ENCODE measurements around the gene CARMIL1. TPM values are rescaled to one million over a fixed set of nuclear protein-coding genes. Genes with fewer than 3 reads are reported as not detected.
A peak's percentile ranks its signal among the peaks of the same experiment; 100 is the strongest.

Gene CARMIL1
- total RNA-seq, 3 donors from 2014 or later, result 1.2 to 1.9 (median 1.2) TPM

GRCh38 chr6:25309886-25310285 is 30.7 kb downstream of the CARMIL1 start:
- H3K4me3 Mint-ChIP-seq, result no peak overlapping the region

GRCh38 chr6:25311331-25311840 is 32.2 kb downstream of the CARMIL1 start:
- ATAC-seq (no peak), DNase-seq (no peak)
- Mint-ChIP-seq H3K4me1 (ENCODE audit: low read depth) (peaks cover 18% of the 10 kb centered on the region), H3K36me3 (ENCODE audit: insufficient read depth) (no peaks in the 10 kb centered on the region), H3K9me3 (no peaks in the 10 kb centered on the region), H3K4me3 (no peak overlapping the region), H3K27me3 (ENCODE audit: low read depth) (no peaks in the 10 kb centered on the region)

More at GRCh38 chr6:25309886-25310285, 30.7 kb downstream of the CARMIL1 start:
- peaks cover 18% of the 10 kb centered on the region for H3K4me1 Mint-ChIP-seq (ENCODE audit: low read depth)
- no peaks in the 10 kb centered on the region for H3K36me3 Mint-ChIP-seq (ENCODE audit: insufficient read depth)
- H3K9me3 Mint-ChIP-seq, result no peaks in the 10 kb centered on the region
- H3K27me3 Mint-ChIP-seq (ENCODE audit: low read depth), result no peaks in the 10 kb centered on the region
- ATAC-seq (no peak), DNase-seq (no peak)

- H3K27me3 Mint-ChIP-seq (ENCODE audit: low read depth), result no peaks in the 10 kb centered on the region
- H3K4me1 Mint-ChIP-seq (ENCODE audit: low read depth), result peaks cover 16% of the 10 kb centered on the region
- H3K36me3 Mint-ChIP-seq (ENCODE audit: insufficient read depth), result no peaks in the 10 kb centered on the region
- H3K4me3 Mint-ChIP-seq, result no peak overlapping the region
- no peak for DNase-seq
- H3K9me3 Mint-ChIP-seq, result no peaks in the 10 kb centered on the region
- no peak for ATAC-seq
These were observed 33.0 kb downstream of the CARMIL1 start for GRCh38 chr6:25312034-25312620.

- Mint-ChIP-seq H3K9me3 (no peaks in the 10 kb centered on the region), H3K4me1 (ENCODE audit: low read depth) (peaks cover 16% of the 10 kb centered on the region), H3K4me3 (no peak overlapping the region), H3K27me3 (ENCODE audit: low read depth) (no peaks in the 10 kb centered on the region), H3K36me3 (ENCODE audit: insufficient read depth) (no peaks in the 10 kb centered on the region)
- no peak for DNase-seq
- peak in 1 of 2 donors; percentile 18 for ATAC-seq
These were observed 33.5 kb downstream of the CARMIL1 start for GRCh38 chr6:25312703-25313102.

- H3K27me3 Mint-ChIP-seq (ENCODE audit: low read depth), result no peaks in the 10 kb centered on the region
- ATAC-seq (no peak), DNase-seq (no peak)
These were observed 35.5 kb downstream of the CARMIL1 start for GRCh38 chr6:25314509-25315175.

GRCh38 chr6:25315194-25316177 is 36.3 kb downstream of the CARMIL1 start:
- Mint-ChIP-seq H3K27me3 (ENCODE audit: low read depth) (no peaks in the 10 kb centered on the region), H3K4me3 (no peak overlapping the region), H3K9me3 (no peaks in the 10 kb centered on the region), H3K36me3 (ENCODE audit: insufficient read depth) (no peaks in the 10 kb centered on the region), H3K4me1 (ENCODE audit: low read depth) (peaks cover 14% of the 10 kb centered on the region)
- ATAC-seq (no peak), DNase-seq (no peak)

More at GRCh38 chr6:25314509-25315175, 35.5 kb downstream of the CARMIL1 start:
- Mint-ChIP-seq H3K4me1 (ENCODE audit: low read depth) (peaks cover 16% of the 10 kb centered on the region), H3K36me3 (ENCODE audit: insufficient read depth) (no peaks in the 10 kb centered on the region), H3K9me3 (no peaks in the 10 kb centered on the region), H3K4me3 (no peak overlapping the region)

- Mint-ChIP-seq H3K27me3 (ENCODE audit: low read depth) (no peaks in the 10 kb centered on the region), H3K9me3 (no peaks in the 10 kb centered on the region), H3K4me3 (no peak overlapping the region), H3K4me1 (ENCODE audit: low read depth) (peaks cover 10% of the 10 kb centered on the region), H3K36me3 (ENCODE audit: insufficient read depth) (no peaks in the 10 kb centered on the region)
- ATAC-seq, result no peak
- DNase-seq, result no peak
These were observed 37.5 kb downstream of the CARMIL1 start for GRCh38 chr6:25316626-25317025.

- Mint-ChIP-seq H3K9me3 (no peaks in the 10 kb centered on the region), H3K36me3 (ENCODE audit: insufficient read depth) (no peaks in the 10 kb centered on the region), H3K4me3 (no peak overlapping the region), H3K4me1 (ENCODE audit: low read depth) (peaks cover 2% of the 10 kb centered on the region), H3K27me3 (ENCODE audit: low read depth) (no peaks in the 10 kb centered on the region)
- ATAC-seq (no peak), DNase-seq (no peak)
These were observed 39.4 kb downstream of the CARMIL1 start for GRCh38 chr6:25318589-25318988.

GRCh38 chr6:25320459-25320858 is 41.3 kb downstream of the CARMIL1 start:
- no peaks in the 10 kb centered on the region for H3K4me1 Mint-ChIP-seq (ENCODE audit: low read depth)
- DNase-seq, result no peak
- ATAC-seq, result no peak
- no peaks in the 10 kb centered on the region for H3K27me3 Mint-ChIP-seq (ENCODE audit: low read depth)
- no peaks in the 10 kb centered on the region for H3K36me3 Mint-ChIP-seq (ENCODE audit: insufficient read depth)
- no peaks in the 10 kb centered on the region for H3K9me3 Mint-ChIP-seq
- H3K4me3 Mint-ChIP-seq, result no peak overlapping the region

GRCh38 chr6:25322692-25323091 is 43.5 kb downstream of the CARMIL1 start:
- no peaks in the 10 kb centered on the region for H3K36me3 Mint-ChIP-seq (ENCODE audit: insufficient read depth)
- DNase-seq (no peak), ATAC-seq (no peak)
- H3K27me3 Mint-ChIP-seq (ENCODE audit: low read depth), result no peaks in the 10 kb centered on the region
- H3K4me1 Mint-ChIP-seq (ENCODE audit: low read depth), result no peaks in the 10 kb centered on the region
- no peak overlapping the region for H3K4me3 Mint-ChIP-seq
- H3K9me3 Mint-ChIP-seq, result no peaks in the 10 kb centered on the region

GRCh38 chr6:25324066-25324762 is 45.0 kb downstream of the CARMIL1 start:
- ATAC-seq (no peak), DNase-seq (no peak)
- Mint-ChIP-seq H3K27me3 (ENCODE audit: low read depth) (no peaks in the 10 kb centered on the region), H3K4me1 (ENCODE audit: low read depth) (no peaks in the 10 kb centered on the region), H3K36me3 (ENCODE audit: insufficient read depth) (no peaks in the 10 kb centered on the region), H3K4me3 (no peak overlapping the region), H3K9me3 (no peaks in the 10 kb centered on the region)

- Mint-ChIP-seq H3K36me3 (ENCODE audit: insufficient read depth) (no peaks in the 10 kb centered on the region), H3K27me3 (ENCODE audit: low read depth) (no peaks in the 10 kb centered on the region), H3K4me1 (ENCODE audit: low read depth) (peaks cover 11% of the 10 kb centered on the region), H3K9me3 (no peaks in the 10 kb centered on the region), H3K4me3 (no peak overlapping the region)
- no peak for DNase-seq
- no peak for ATAC-seq
These were observed 47.0 kb downstream of the CARMIL1 start for GRCh38 chr6:25326126-25326525.

GRCh38 chr6:25326960-25327359 is 47.8 kb downstream of the CARMIL1 start:
- Mint-ChIP-seq H3K9me3 (no peaks in the 10 kb centered on the region), H3K27me3 (ENCODE audit: low read depth) (no peaks in the 10 kb centered on the region), H3K4me1 (ENCODE audit: low read depth) (peaks cover 13% of the 10 kb centered on the region), H3K4me3 (no peak overlapping the region), H3K36me3 (ENCODE audit: insufficient read depth) (no peaks in the 10 kb centered on the region)
- DNase-seq, result no peak
- ATAC-seq, result no peak

GRCh38 chr6:25327432-25327831 is 48.3 kb downstream of the CARMIL1 start:
- DNase-seq (no peak), ATAC-seq (no peak)
- Mint-ChIP-seq H3K4me3 (no peak overlapping the region), H3K4me1 (ENCODE audit: low read depth) (peaks cover 16% of the 10 kb centered on the region), H3K9me3 (no peaks in the 10 kb centered on the region), H3K36me3 (ENCODE audit: insufficient read depth) (no peaks in the 10 kb centered on the region), H3K27me3 (ENCODE audit: low read depth) (no peaks in the 10 kb centered on the region)
